Ishikawa (cell line): ENCODE data around the gene MYRIP.

Experiments
- CEBPB ChIP-seq: IDR thresholded peaks from 2 replicates; pipeline ENCODE4 v1.6.1; 2012
- CREB1 ChIP-seq: IDR thresholded peaks from 2 replicates; pipeline ENCODE4 v1.6.1; 2012; ENCODE audit warnings: low read depth
- EGR1 ChIP-seq: IDR thresholded peaks from 2 replicates; pipeline ENCODE4 v1.6.1; 2012
- EP300 ChIP-seq: IDR thresholded peaks from 2 replicates; pipeline ENCODE4 v1.6.1; 2012; ENCODE audit warnings: borderline replicate concordance
- FOXM1 ChIP-seq: IDR thresholded peaks from 2 replicates; pipeline ENCODE4 v1.6.1; 2012; ENCODE audit warnings: low read depth, borderline replicate concordance
- NFIC ChIP-seq: IDR thresholded peaks from 2 replicates; pipeline ENCODE4 v1.6.1; 2012
- RAD21 ChIP-seq: IDR thresholded peaks from 2 replicates; pipeline ENCODE4 v1.6.1; 2012; ENCODE audit warnings: low read depth
- TAF1 ChIP-seq: IDR thresholded peaks from 2 replicates; pipeline ENCODE4 v1.6.1; 2012; ENCODE audit warnings: low read depth, mild to moderate bottlenecking
- TCF12 ChIP-seq: IDR thresholded peaks from 2 replicates; pipeline ENCODE4 v1.6.1; 2012; ENCODE audit warnings: low read depth
- TEAD4 ChIP-seq: IDR thresholded peaks from 2 replicates; pipeline ENCODE4 v1.6.1; 2012
- YY1 ChIP-seq: IDR thresholded peaks from 2 replicates; pipeline ENCODE4 v1.6.1; 2012; ENCODE audit warnings: low read depth
- ZBTB7A ChIP-seq: IDR thresholded peaks from 2 replicates; pipeline ENCODE4 v1.6.1; 2012; ENCODE audit warnings: low read depth
- TF ChIP-seq, protein P1 (sequence below): IDR thresholded peaks from 2 replicates; pipeline ENCODE4 v1.6.1; 2012
- TF ChIP-seq, protein P2 (sequence below): IDR thresholded peaks from 2 replicates; pipeline ENCODE4 v1.6.1; 2012
- TF ChIP-seq, protein P3 (sequence below): IDR thresholded peaks from 2 replicates; pipeline ENCODE4 v1.6.1; 2012; ENCODE audit warnings: low read depth, mild to moderate bottlenecking

The MYRIP gene

DNA sequence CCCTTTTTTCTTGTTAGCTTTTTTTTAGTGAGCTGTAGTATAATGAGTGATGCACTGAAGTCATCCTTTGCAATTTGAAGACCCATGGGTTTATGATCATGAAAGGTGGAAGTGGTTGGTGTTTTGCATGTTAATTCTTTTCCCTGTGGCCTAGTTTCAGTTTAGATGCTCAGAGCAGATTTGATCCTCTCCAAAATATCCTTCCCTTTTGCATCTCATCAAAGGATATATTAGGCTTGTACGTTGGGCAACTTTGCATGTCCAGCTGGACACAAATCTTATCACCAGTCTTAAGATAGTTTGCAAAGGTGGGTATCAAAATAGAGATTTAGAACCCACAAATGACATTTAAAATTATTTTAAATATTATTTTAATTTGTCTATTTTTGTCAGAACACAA, 72.7 kb downstream of the MYRIP start:
- TF ChIP-seq RAD21: no peak
- TF ChIP-seq, protein P1, sequence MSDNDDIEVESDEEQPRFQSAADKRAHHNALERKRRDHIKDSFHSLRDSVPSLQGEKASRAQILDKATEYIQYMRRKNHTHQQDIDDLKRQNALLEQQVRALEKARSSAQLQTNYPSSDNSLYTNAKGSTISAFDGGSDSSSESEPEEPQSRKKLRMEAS: no peak
- no peak for TF ChIP-seq NFIC
- no peak for TF ChIP-seq CEBPB
- TF ChIP-seq TEAD4: no peak
- TF ChIP-seq, protein P2, sequence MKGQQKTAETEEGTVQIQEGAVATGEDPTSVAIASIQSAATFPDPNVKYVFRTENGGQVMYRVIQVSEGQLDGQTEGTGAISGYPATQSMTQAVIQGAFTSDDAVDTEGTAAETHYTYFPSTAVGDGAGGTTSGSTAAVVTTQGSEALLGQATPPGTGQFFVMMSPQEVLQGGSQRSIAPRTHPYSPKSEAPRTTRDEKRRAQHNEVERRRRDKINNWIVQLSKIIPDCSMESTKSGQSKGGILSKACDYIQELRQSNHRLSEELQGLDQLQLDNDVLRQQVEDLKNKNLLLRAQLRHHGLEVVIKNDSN: no peak
- TF ChIP-seq CREB1: no peak
- TF ChIP-seq ZBTB7A: no peak
- TF ChIP-seq TAF1: no peak
- TF ChIP-seq EP300: no peak
- TF ChIP-seq TCF12: no peak
- TF ChIP-seq YY1: no peak
- no peak for TF ChIP-seq EGR1
- TF ChIP-seq, protein P3, sequence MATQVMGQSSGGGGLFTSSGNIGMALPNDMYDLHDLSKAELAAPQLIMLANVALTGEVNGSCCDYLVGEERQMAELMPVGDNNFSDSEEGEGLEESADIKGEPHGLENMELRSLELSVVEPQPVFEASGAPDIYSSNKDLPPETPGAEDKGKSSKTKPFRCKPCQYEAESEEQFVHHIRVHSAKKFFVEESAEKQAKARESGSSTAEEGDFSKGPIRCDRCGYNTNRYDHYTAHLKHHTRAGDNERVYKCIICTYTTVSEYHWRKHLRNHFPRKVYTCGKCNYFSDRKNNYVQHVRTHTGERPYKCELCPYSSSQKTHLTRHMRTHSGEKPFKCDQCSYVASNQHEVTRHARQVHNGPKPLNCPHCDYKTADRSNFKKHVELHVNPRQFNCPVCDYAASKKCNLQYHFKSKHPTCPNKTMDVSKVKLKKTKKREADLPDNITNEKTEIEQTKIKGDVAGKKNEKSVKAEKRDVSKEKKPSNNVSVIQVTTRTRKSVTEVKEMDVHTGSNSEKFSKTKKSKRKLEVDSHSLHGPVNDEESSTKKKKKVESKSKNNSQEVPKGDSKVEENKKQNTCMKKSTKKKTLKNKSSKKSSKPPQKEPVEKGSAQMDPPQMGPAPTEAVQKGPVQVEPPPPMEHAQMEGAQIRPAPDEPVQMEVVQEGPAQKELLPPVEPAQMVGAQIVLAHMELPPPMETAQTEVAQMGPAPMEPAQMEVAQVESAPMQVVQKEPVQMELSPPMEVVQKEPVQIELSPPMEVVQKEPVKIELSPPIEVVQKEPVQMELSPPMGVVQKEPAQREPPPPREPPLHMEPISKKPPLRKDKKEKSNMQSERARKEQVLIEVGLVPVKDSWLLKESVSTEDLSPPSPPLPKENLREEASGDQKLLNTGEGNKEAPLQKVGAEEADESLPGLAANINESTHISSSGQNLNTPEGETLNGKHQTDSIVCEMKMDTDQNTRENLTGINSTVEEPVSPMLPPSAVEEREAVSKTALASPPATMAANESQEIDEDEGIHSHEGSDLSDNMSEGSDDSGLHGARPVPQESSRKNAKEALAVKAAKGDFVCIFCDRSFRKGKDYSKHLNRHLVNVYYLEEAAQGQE: no peak
- TF ChIP-seq FOXM1: no peak

DNA sequence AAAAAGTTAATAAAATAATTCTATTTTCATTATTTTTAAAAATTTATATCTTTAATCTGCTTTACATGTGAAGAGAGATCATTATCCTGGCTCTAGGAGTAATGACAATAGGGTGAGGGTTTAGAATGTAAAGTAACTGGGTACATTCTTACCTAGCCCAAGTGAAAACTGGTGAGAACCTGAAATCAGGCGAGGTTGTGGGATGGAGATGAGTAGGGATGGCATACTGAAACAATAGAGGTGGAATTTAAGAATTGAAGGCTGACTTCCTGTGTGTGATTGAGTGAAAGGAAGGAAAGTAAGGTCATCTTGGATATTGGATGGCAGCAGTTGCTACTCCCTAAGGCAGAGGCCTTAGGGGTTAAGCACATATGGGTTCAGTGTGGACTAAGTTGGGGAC, 82.7 kb downstream of the MYRIP start:
- no peak for TF ChIP-seq RAD21
- TF ChIP-seq TCF12: no peak
- TF ChIP-seq CREB1: no peak
- no peak for TF ChIP-seq ZBTB7A
- TF ChIP-seq YY1: no peak
- TF ChIP-seq EGR1: no peak
- TF ChIP-seq, protein P1: no peak
- TF ChIP-seq TAF1: no peak
- no peak for TF ChIP-seq FOXM1
- TF ChIP-seq CEBPB: no peak
- no peak for TF ChIP-seq TEAD4
- TF ChIP-seq, protein P2: no peak
- no peak for TF ChIP-seq NFIC
- no peak for TF ChIP-seq EP300

DNA sequence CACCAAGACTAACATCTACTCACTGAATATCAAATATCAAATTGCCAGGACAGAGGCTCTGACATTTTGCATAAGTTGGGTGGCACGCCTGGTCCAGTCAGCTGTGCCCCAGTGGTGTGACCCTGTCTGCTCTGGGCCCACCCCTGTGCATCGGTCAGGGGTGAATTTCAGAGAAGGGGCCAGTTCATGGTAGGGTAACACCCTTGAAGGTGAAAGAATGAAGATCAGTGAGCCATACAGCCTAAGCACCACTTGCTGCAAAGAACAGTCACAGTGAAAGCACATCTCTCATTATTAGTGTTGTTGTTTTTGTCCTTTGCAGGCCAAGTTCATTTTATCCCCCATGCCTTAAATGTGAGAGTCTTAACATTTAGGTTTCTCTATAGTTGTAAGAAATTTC, 86.8 kb downstream of the MYRIP start:
- TF ChIP-seq, protein P2: no peak
- TF ChIP-seq ZBTB7A (no peak), CREB1 (no peak), EGR1 (no peak), TEAD4 (no peak), RAD21 (no peak), NFIC (no peak), TCF12 (no peak), YY1 (no peak), TAF1 (no peak), FOXM1 (no peak), EP300 (no peak), CEBPB (no peak)
- TF ChIP-seq, protein P3: no peak
- TF ChIP-seq, protein P1: no peak

DNA sequence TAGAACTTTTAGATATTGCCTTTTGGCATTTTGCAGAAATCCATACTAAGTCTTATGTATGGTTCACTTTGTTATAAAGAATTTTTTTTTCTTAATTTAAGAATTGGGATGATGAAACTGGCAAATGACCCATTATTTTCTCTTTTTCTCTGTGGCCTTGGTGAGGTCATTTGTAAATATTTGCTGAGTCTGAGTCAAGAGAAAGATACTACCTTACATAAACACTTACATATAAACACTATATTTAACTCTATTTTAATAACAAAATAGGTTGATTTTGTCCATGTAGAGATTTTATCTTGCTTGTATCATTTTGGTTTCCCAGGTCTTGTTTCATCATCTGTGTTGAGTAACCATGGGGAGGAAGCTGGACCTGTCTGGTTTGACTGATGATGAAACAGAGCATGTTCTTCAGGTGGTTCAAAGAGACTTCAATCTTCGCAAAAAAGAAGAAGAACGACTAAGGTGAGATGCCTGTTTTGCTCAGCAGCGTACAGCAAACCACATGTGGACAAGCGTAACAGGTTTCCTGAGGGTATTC, 91.1 kb downstream of the MYRIP start:
- TF ChIP-seq NFIC: no peak
- no peak for TF ChIP-seq TAF1
- TF ChIP-seq CEBPB: no peak

DNA sequence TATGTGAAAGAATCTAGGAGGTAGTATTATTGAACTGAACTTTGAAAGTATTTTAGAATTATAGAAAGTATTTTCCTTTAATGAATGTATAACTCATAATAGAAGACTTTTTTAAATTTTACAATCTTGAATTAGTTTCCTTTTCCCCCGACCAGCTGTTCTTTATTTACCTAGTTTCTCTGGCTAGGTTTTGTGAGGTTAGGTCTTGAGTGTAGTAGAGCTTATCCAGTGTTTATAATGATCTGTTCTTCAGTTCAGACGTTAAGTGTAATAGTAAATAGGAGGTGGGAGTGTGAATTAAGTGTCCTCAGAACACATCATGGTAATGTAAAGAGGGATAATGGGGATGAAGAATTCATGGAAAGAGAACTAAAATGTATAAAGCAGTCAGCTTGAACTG, 93.8 kb downstream of the MYRIP start:
- TF ChIP-seq CREB1 (no peak), EGR1 (no peak), TEAD4 (no peak), CEBPB (no peak), EP300 (no peak), NFIC (no peak), YY1 (no peak)

DNA sequence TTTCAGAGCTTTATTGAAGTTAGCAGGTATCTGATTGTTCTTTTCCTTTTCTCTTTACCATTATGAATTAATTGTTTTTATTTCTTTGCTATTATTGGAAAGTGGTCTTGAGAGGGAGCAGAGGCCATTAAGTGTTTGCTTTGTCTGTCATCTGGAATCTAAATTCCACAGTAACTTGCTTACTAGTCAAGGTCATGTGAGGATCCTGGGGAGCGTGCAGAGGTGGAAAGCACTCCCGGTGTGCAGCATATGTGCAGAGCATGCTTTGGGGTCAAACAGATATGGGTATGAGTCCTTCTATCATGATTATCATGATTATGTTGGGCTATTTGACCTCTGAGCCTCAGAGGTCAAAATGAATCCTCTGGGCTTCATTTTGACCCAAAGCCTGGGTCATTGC, 96.4 kb downstream of the MYRIP start:
- TF ChIP-seq, protein P2: no peak
- no peak for TF ChIP-seq EP300
- TF ChIP-seq RAD21: no peak
- no peak for TF ChIP-seq ZBTB7A
- no peak for TF ChIP-seq EGR1
- TF ChIP-seq FOXM1: no peak
